CD14-positive monocyte (primary cell): ENCODE measurements around the gene IFRD2. TPM values are rescaled to one million over a fixed set of nuclear protein-coding genes. Genes with fewer than 3 reads are reported as not detected.
"Not testable (repeated sequence)": the region's sequence is repeated elsewhere in the genome, so short reads cannot be mapped to it uniquely, and the experiment has no call there.

Experiments
- DNase-seq, 3 donors: peaks; one replicate each; pipeline ENCODE4 v3.0.0-alpha.2; 2011 to 2022
- H2AFZ ChIP-seq: 2 replicates; pipeline ENCODE4 v1.6.0; 2012; ENCODE audit warnings: mild to moderate bottlenecking, low read depth, low read length, inconsistent platforms; ENCODE audit not compliant: insufficient read depth, poor library complexity, severe bottlenecking
- H3K27ac ChIP-seq, 2 donors: 1 replicate in 1 of 2; 2 replicates in 1 of 2; pipeline ENCODE4 v1.5.1; 2012 to 2013; ENCODE audit warnings: low read length in 2 of 2, control low read depth in 1 of 2, inconsistent platforms in 1 of 2, low read depth in 1 of 2, mild to moderate bottlenecking in 1 of 2
- H3K27me3 ChIP-seq, 2 donors: one replicate each; pipeline versions ENCODE4 v1.6.0 to v1.6.1; 2011 to 2013; ENCODE audit warnings: low read length in 2 of 2; ENCODE audit not compliant: control insufficient read depth in 2 of 2, insufficient read depth in 2 of 2
- H3K36me3 ChIP-seq, 2 donors: replicated peaks in 1 of 2; 1 replicate in 1 of 2; 2 replicates in 1 of 2; pipeline versions ENCODE4 v1.5.1 to v1.6.1; 2012 to 2013; ENCODE audit warnings: low read length in 2 of 2, control low read depth in 1 of 2, inconsistent platforms in 1 of 2, mild to moderate bottlenecking in 1 of 2; ENCODE audit not compliant: insufficient read depth in 2 of 2, control insufficient read depth in 1 of 2
- H3K4me1 ChIP-seq, 2 donors: 1 replicate in 1 of 2; 2 replicates in 1 of 2; pipeline versions ENCODE4 v1.5.1 to v1.6.1; 2012 to 2013; ENCODE audit warnings: low read length in 2 of 2, control low read depth in 1 of 2, inconsistent platforms in 1 of 2, mild to moderate bottlenecking in 1 of 2, moderate library complexity in 1 of 2; ENCODE audit not compliant: insufficient read depth in 2 of 2, control insufficient read depth in 1 of 2
- H3K4me2 ChIP-seq: replicated peaks from 2 replicates; pipeline ENCODE3; 2012; ENCODE audit warnings: low read length, moderate library complexity, mild to moderate bottlenecking; ENCODE audit not compliant: poor library complexity, severe bottlenecking; ENCODE audit errors: extremely low read depth
- H3K4me3 ChIP-seq, 3 experiments: fragments of 200-600 bp in 1 of 3; sonication (generic) in 1 of 3; replicated peaks in 1 of 3; 1 replicate in 2 of 3; 2 replicates in 1 of 3; pipeline ENCODE4 v1.5.1; 2011 to 2013; ENCODE audit warnings: low read length in 3 of 3, mild to moderate bottlenecking in 3 of 3, control low read depth in 2 of 3, low read depth in 2 of 3, inconsistent platforms in 1 of 3, moderate library complexity in 1 of 3
- H3K79me2 ChIP-seq: 2 replicates; pipeline ENCODE4 v1.6.0; 2012; ENCODE audit warnings: mild to moderate bottlenecking, control low read depth, inconsistent platforms, low read length, moderate library complexity; ENCODE audit not compliant: insufficient read depth
- H3K9ac ChIP-seq: 2 replicates; pipeline ENCODE4 v1.6.0; 2017; ENCODE audit warnings: low read length, mild to moderate bottlenecking; ENCODE audit not compliant: insufficient read depth, poor library complexity, severe bottlenecking
- H3K9me3 ChIP-seq, 2 donors: replicated peaks in 1 of 2; 1 replicate in 1 of 2; 2 replicates in 1 of 2; pipeline versions ENCODE4 v1.5.1 to v1.6.1; 2012 to 2013; ENCODE audit warnings: low read length in 2 of 2, control low read depth in 1 of 2; ENCODE audit not compliant: control insufficient read depth in 1 of 2, insufficient read depth in 1 of 2
- H4K20me1 ChIP-seq: 2 replicates; pipeline ENCODE4 v1.6.0; 2012; ENCODE audit warnings: mild to moderate bottlenecking, low read length, control low read depth, moderate library complexity; ENCODE audit not compliant: insufficient read depth
- H3K27ac Mint-ChIP-seq, 7 donors: one replicate each; pipeline ENCODE4 v1.8.0; 2020; ENCODE audit warnings: mild to moderate bottlenecking in 7 of 7, mixed read lengths in 7 of 7, moderate library complexity in 6 of 7, inconsistent platforms in 2 of 7
- H3K27me3 Mint-ChIP-seq, 3 donors: one replicate each; pipeline ENCODE4 v1.8.0; 2021 to 2022; ENCODE audit warnings: low read depth in 3 of 3, mild to moderate bottlenecking in 3 of 3, mixed read lengths in 3 of 3, moderate library complexity in 3 of 3, inconsistent platforms in 1 of 3
- H3K36me3 Mint-ChIP-seq, 2 donors: one replicate each; pipeline ENCODE4 v1.8.0; 2020; ENCODE audit warnings: mixed read lengths in 2 of 2, inconsistent platforms in 1 of 2, mild to moderate bottlenecking in 1 of 2
- H3K4me1 Mint-ChIP-seq: one replicate; pipeline ENCODE4 v1.8.0; 2020; ENCODE audit warnings: mild to moderate bottlenecking, mixed read lengths
- H3K4me3 Mint-ChIP-seq, 2 donors: one replicate each; pipeline ENCODE4 v1.8.0; 2020; ENCODE audit warnings: mild to moderate bottlenecking in 2 of 2, mixed read lengths in 2 of 2, moderate library complexity in 1 of 2
- H3K9me3 Mint-ChIP-seq, 7 donors: one replicate each; pipeline ENCODE4 v1.8.0; 2020 to 2022; ENCODE audit warnings: mixed read lengths in 7 of 7, mild to moderate bottlenecking in 6 of 7, moderate library complexity in 6 of 7, inconsistent platforms in 2 of 7
- CTCF ChIP-seq: fragments of 200-600 bp; IDR thresholded peaks from one replicate; pipeline ENCODE4 v1.8.0; 2022; ENCODE audit warnings: antibody characterized with exemption, mild to moderate bottlenecking
- WGBS: methylation state at CpG from one replicate; pipeline ENCODE4 v1.1.5; 2013; ENCODE audit warnings: missing lambda C conversion rate; ENCODE audit not compliant: insufficient coverage; 5-methylcytosine and 5-hydroxymethylcytosine counted together
- intact Hi-C, 2 donors: fragments of 100-400 bp; cut with micrococcal nuclease; formaldehyde crosslinking; loops; one replicate each; pipeline versions ENCODE4 v1.15.0 to v1.15.1; 2023
- polyA plus RNA-seq, 3 donors: library from polyadenylated mRNA; depleted of rRNA in 1 of 3; unstranded in 2 of 3; stranded (reverse) in 1 of 3; fragments of 300-500 nt in 2 of 3; fragments of >200 nt in 1 of 3; fragmentation: Illumina TruSeq in 2 of 3; gene quantifications; 1 replicate in 2 of 3; 2 replicates in 1 of 3; pipeline ENCODE4 v1.2.3, GENCODE V29; 2012 to 2021

IFRD2 gene
- polyA plus RNA-seq, 3 donors = 17.1 to 35.1 (median 23.3) TPM

GRCh38 chr3:50245831-50246516 lies 46.3 kb downstream of the IFRD2 start:
- peaks cover 36 to 78% of the 10 kb centered on the region in 2 donors for H3K36me3 Mint-ChIP-seq
- H3K27ac Mint-ChIP-seq = peak overlapping the region; percentile 96 to 98 (median 98)
- H3K4me1 Mint-ChIP-seq = peaks cover 88% of the 10 kb centered on the region
- intact Hi-C loops = loop anchor here (1.0 to 2.0 kb wide), 2 partner anchors 19 kb away; no protein-coding TSS in a partner anchor
- Histone ChIP-seq H4K20me1 (peaks cover 92% of the 10 kb centered on the region), H3K27me3 (no peaks in the 10 kb centered on the region), H3K36me3 (peaks cover 42 to 43% of the 10 kb centered on the region in 2 donors), H3K9me3 (no peaks in the 10 kb centered on the region), H3K79me2 (peaks cover 100% of the 10 kb centered on the region), H3K4me2 (peak overlapping the region; percentile 83), H3K4me3 (peak overlapping the region; percentile 22 to 73 (median 28)), H3K27ac (peak overlapping the region; percentile 98 to 100), H3K4me1 (peaks cover 88 to 91% of the 10 kb centered on the region in 2 donors), H3K9ac (peak overlapping the region; percentile 61), H2AFZ (no peak overlapping the region)
- peak; percentile 83 to 89 (median 84) for DNase-seq
- H3K9me3 Mint-ChIP-seq = peaks cover 0 to 2% (median 0%) of the 10 kb centered on the region in 7 donors
- TF ChIP-seq CTCF = peak; percentile 99
- under 1% methylated on average over 19 of the region's 25 CpGs for WGBS
- peaks cover 0 to 3% (median 0%) of the 10 kb centered on the region in 3 donors for H3K27me3 Mint-ChIP-seq
- H3K4me3 Mint-ChIP-seq = peak overlapping the region; percentile 74 to 88

- Histone ChIP-seq H3K9me3 (no peaks in the 10 kb centered on the region), H3K4me2 (peak overlapping the region; percentile 83), H3K79me2 (peaks cover 100% of the 10 kb centered on the region), H3K36me3 (peaks cover 38 to 41% of the 10 kb centered on the region in 2 donors), H3K4me3 (peak overlapping the region in 2 of 3 experiments; percentile 28 to 73), H2AFZ (no peak overlapping the region), H3K27ac (peak overlapping the region; percentile 98 to 100), H4K20me1 (peaks cover 92% of the 10 kb centered on the region), H3K9ac (peak overlapping the region; percentile 61), H3K4me1 (peaks cover 95 to 98% of the 10 kb centered on the region in 2 donors), H3K27me3 (no peaks in the 10 kb centered on the region)
- Mint-ChIP-seq H3K4me3 (peak overlapping the region; percentile 2 to 74), H3K27ac (peak overlapping the region; percentile 96 to 98 (median 98)), H3K4me1 (peaks cover 91% of the 10 kb centered on the region), H3K9me3 (no peaks in the 10 kb centered on the region), H3K27me3 (peaks cover 0 to 3% (median 0%) of the 10 kb centered on the region in 3 donors), H3K36me3 (peaks cover 32 to 78% of the 10 kb centered on the region in 2 donors)
- intact Hi-C loops = no loop called here
- no peak for DNase-seq
- no peak for TF ChIP-seq CTCF
- 81% methylated on average over 16 of the region's 16 CpGs for WGBS
Observed at GRCh38 chr3:50245251-50245745, 46.9 kb downstream of the IFRD2 start.

GRCh38 chr3:50244813-50245212 lies 47.4 kb downstream of the IFRD2 start:
- Mint-ChIP-seq H3K4me3 (peak overlapping the region; percentile 69 to 74), H3K4me1 (peaks cover 91% of the 10 kb centered on the region), H3K36me3 (peaks cover 32 to 78% of the 10 kb centered on the region in 2 donors), H3K27ac (peak overlapping the region; percentile 96 to 98 (median 98))
- H2AFZ ChIP-seq, H3K9me3 ChIP-seq, H3K27me3 ChIP-seq, H3K9me3 Mint-ChIP-seq, H3K27me3 Mint-ChIP-seq: not testable (repeated sequence)
- H3K79me2 ChIP-seq = peaks cover 100% of the 10 kb centered on the region
- peak overlapping the region; percentile 97 for H3K9ac ChIP-seq
- intact Hi-C loops = loop anchor here in 1 of 2 donors (1.0 kb wide), 1 partner anchor 14 kb away; no protein-coding TSS in a partner anchor
- H3K4me3 ChIP-seq = peak overlapping the region in 1 of 3 experiments; percentile 73
- peaks cover 99 to 100% of the 10 kb centered on the region in 2 donors for H3K4me1 ChIP-seq
- peaks cover 92% of the 10 kb centered on the region for H4K20me1 ChIP-seq
- peak overlapping the region; percentile 98 to 100 for H3K27ac ChIP-seq
- WGBS = no CpG with 5 or more reads among the region's 6 CpGs
- peak overlapping the region; percentile 77 for H3K4me2 ChIP-seq
- H3K36me3 ChIP-seq = peaks cover 38 to 41% of the 10 kb centered on the region in 2 donors
- DNase-seq = peak in 2 of 3 donors; percentile 51 to 57
